HCT116 (cell line): ENCODE data around the gene SHC4. TPM values are rescaled to one million over a fixed set of nuclear protein-coding genes. Genes with fewer than 3 reads are reported as not detected.

Experiments
- ATAC-seq: fragments of 200-7000 bp; cut with Tn5 transposase; 2 replicates; pipeline ENCODE4 v1.9.1; 2020; ENCODE audit warnings: mild to moderate bottlenecking, moderate library complexity
- BruUV-seq: library from RNA; stranded (reverse); fragments of 400-500 nt; replicated peaks from 2 replicates; lab custom pipeline; 2021; lab: Mats Ljungman, UMichigan
- CTCF ChIA-PET: fragments of 300-600 bp; sonication (Branson Sonifier 250); formaldehyde crosslinking; loops from one replicate; lab custom pipeline; 2021; ENCODE audit warnings: antibody characterized with exemption; lab: Charles Lee
- POLR2A ChIA-PET: fragments of 300-600, 350-600 bp; sonication (Branson Sonifier 250); formaldehyde crosslinking; loops from one replicate; lab custom pipeline; 2021; ENCODE audit warnings: antibody characterized with exemption; lab: Charles Lee
- RAD21 ChIA-PET, 2 experiments: fragments of 300-600 bp; sonication (Branson Sonifier 250); formaldehyde crosslinking; loops; one replicate each; lab custom pipeline; 2023; ENCODE audit warnings: low total read pairs in 2 of 2; ENCODE audit not compliant: uncharacterized antibody in 2 of 2, unreplicated experiment in 2 of 2, low non-redundant PET in 1 of 2; lab: Charles Lee
- DNase-seq: peaks from one replicate; pipeline ENCODE4 v3.0.0-alpha.2; 2010; ENCODE audit warnings: low read depth, low spot score
- H2AFZ ChIP-seq: fragments of 200-600 bp; shearing (Covaris generic), sonication (generic); 2 replicates; pipeline ENCODE4 v1.6.1; 2017; ENCODE audit warnings: low read depth, mixed run types, mixed read lengths, antibody characterized with exemption, low read length; ENCODE audit not compliant: poor library complexity, severe bottlenecking
- H3K27ac ChIP-seq: 2 replicates; pipeline ENCODE4 v1.5.1; 2012; ENCODE audit warnings: low read depth, low read length
- H3K27me3 ChIP-seq: fragments of 200-600 bp; sonication (generic); 2 replicates; pipeline ENCODE4 v1.6.1; 2016; ENCODE audit warnings: mixed run types, low read length, mixed read lengths; ENCODE audit not compliant: insufficient read depth
- H3K36me3 ChIP-seq, 2 experiments: fragments of 200-500 bp in 1 of 2; fragments of 200-600 bp in 1 of 2; sonication (Bioruptor generic) in 1 of 2; sonication (generic) in 1 of 2; 2 replicates each; pipeline versions ENCODE4 v1.5.1 to v1.6.1; 2014 to 2016; ENCODE audit warnings: low read length in 2 of 2, inconsistent platforms in 1 of 2, mixed read lengths in 1 of 2, mixed run types in 1 of 2; ENCODE audit not compliant: insufficient read depth in 2 of 2, control insufficient read depth in 1 of 2
- H3K4me1 ChIP-seq, 2 experiments: fragments of 200-600 bp in 1 of 2; sonication (generic) in 1 of 2; 2 replicates each; pipeline versions ENCODE4 v1.5.1 to v1.6.1; 2012 to 2017; ENCODE audit warnings: low read length in 2 of 2, inconsistent platforms in 1 of 2, mild to moderate bottlenecking in 1 of 2, mixed read lengths in 1 of 2, mixed run types in 1 of 2, moderate library complexity in 1 of 2; ENCODE audit not compliant: insufficient read depth in 2 of 2, control insufficient read depth in 1 of 2
- H3K4me2 ChIP-seq: fragments of 200-600 bp; sonication (generic); 2 replicates; pipeline ENCODE4 v1.6.1; 2017; ENCODE audit warnings: mixed run types, low read length, mixed read lengths
- H3K4me3 ChIP-seq, 2 experiments: fragments of 200-600 bp in 1 of 2; sonication (generic) in 1 of 2; replicated peaks in 1 of 2; 2 replicates each; pipeline ENCODE4 v1.5.1; 2011 to 2016; ENCODE audit warnings: low read length in 2 of 2, control low read depth in 1 of 2, low read depth in 1 of 2, mild to moderate bottlenecking in 1 of 2, mixed read lengths in 1 of 2, mixed run types in 1 of 2
- H3K79me2 ChIP-seq: fragments of 200-600 bp; sonication (generic); 2 replicates; pipeline ENCODE4 v1.6.1; 2017; ENCODE audit warnings: mild to moderate bottlenecking, mixed run types, low read length, moderate library complexity, mixed read lengths; ENCODE audit not compliant: insufficient read depth
- H3K9ac ChIP-seq: fragments of 200-600 bp; sonication (generic); 2 replicates; pipeline ENCODE4 v1.6.1; 2016; ENCODE audit warnings: low read length, mixed read lengths
- H3K9me2 ChIP-seq: fragments of 200-600 bp; sonication (generic), shearing (Covaris generic); 2 replicates; pipeline ENCODE4 v1.6.1; 2017; ENCODE audit warnings: mixed run types, mild to moderate bottlenecking, moderate library complexity; ENCODE audit not compliant: insufficient read depth
- H3K9me3 ChIP-seq, 2 experiments: fragments of 200-500 bp in 1 of 2; fragments of 200-600 bp in 1 of 2; sonication (Bioruptor generic) in 1 of 2; sonication (generic) in 1 of 2; 2 replicates each; pipeline ENCODE4 v1.6.1; 2014 to 2017; ENCODE audit warnings: low read length in 2 of 2, mixed read lengths in 2 of 2, inconsistent platforms in 1 of 2, low read depth in 1 of 2, mild to moderate bottlenecking in 1 of 2, mixed run types in 1 of 2, moderate library complexity in 1 of 2; ENCODE audit not compliant: control insufficient read depth in 1 of 2, insufficient read depth in 1 of 2
- H4K20me1 ChIP-seq: fragments of 200-600 bp; sonication (generic), shearing (Covaris generic); 2 replicates; pipeline ENCODE4 v1.6.1; 2017; ENCODE audit warnings: mixed run types, mild to moderate bottlenecking, moderate library complexity; ENCODE audit not compliant: insufficient read depth
- ATF3 ChIP-seq: IDR thresholded peaks from 2 replicates; pipeline ENCODE4 v1.6.1; 2012
- CBX3 ChIP-seq: IDR thresholded peaks from 2 replicates; pipeline ENCODE4 v1.6.1; 2012; ENCODE audit warnings: low read depth
- CTCF ChIP-seq, 3 experiments: fragments of 200-600 bp in 1 of 3; sonication (generic) in 1 of 3; IDR thresholded peaks in 2 of 3; conservative IDR thresholded peaks in 1 of 3; 2 replicates each; pipeline ENCODE4 v1.5.1; 2012 to 2017; ENCODE audit warnings: low read depth in 2 of 3, low read length in 2 of 3, antibody characterized with exemption in 1 of 3, borderline replicate concordance in 1 of 3, control low read depth in 1 of 3, mild to moderate bottlenecking in 1 of 3, mixed read lengths in 1 of 3, mixed run types in 1 of 3, moderate library complexity in 1 of 3; ENCODE audit not compliant: insufficient read depth in 1 of 3
- ELF1 ChIP-seq: IDR thresholded peaks from 2 replicates; pipeline ENCODE4 v1.6.1; 2012; ENCODE audit warnings: low read depth, borderline replicate concordance
- EZH2phosphoT487 ChIP-seq: fragments of 200-600 bp; IDR thresholded peaks from 2 replicates; pipeline ENCODE4 v1.6.1; 2018; ENCODE audit warnings: antibody characterized with exemption, borderline replicate concordance
- FOSL1 ChIP-seq: IDR thresholded peaks from 2 replicates; pipeline ENCODE4 v1.6.1; 2012; ENCODE audit warnings: low read depth
- JUND ChIP-seq: IDR thresholded peaks from 2 replicates; pipeline ENCODE4 v1.6.1; 2012
- MAX ChIP-seq: IDR thresholded peaks from 2 replicates; pipeline ENCODE4 v1.6.1; 2012
- POLR2A ChIP-seq: IDR thresholded peaks from 2 replicates; pipeline ENCODE4 v1.7.0; 2011; ENCODE audit warnings: borderline replicate concordance; ENCODE audit not compliant: insufficient read depth, insufficient read length; ENCODE audit errors: extremely low read depth
- POLR2AphosphoS5 ChIP-seq: IDR thresholded peaks from 2 replicates; pipeline ENCODE4 v1.6.1; 2011; ENCODE audit warnings: mild to moderate bottlenecking, low read depth, low read length, moderate library complexity
- RAD21 ChIP-seq: IDR thresholded peaks from 2 replicates; pipeline ENCODE4 v1.6.1; 2012; ENCODE audit warnings: low read depth, mild to moderate bottlenecking
- SIN3A ChIP-seq: IDR thresholded peaks from 2 replicates; pipeline ENCODE4 v1.6.1; 2012; ENCODE audit warnings: low read depth
- SP1 ChIP-seq: IDR thresholded peaks from 2 replicates; pipeline ENCODE4 v1.6.1; 2012; ENCODE audit warnings: low read depth
- TCF7L2 ChIP-seq: IDR thresholded peaks from 2 replicates; pipeline ENCODE4 v1.7.0; 2011; ENCODE audit warnings: borderline replicate concordance, inconsistent platforms; ENCODE audit not compliant: insufficient read depth, insufficient read length; ENCODE audit errors: extremely low read depth
- YY1 ChIP-seq: IDR thresholded peaks from 2 replicates; pipeline ENCODE4 v1.6.1; 2011; ENCODE audit warnings: low read length, low read depth, moderate library complexity, mild to moderate bottlenecking; ENCODE audit not compliant: insufficient replicate concordance; ENCODE audit errors: extremely low read depth
- ZFX ChIP-seq: fragments of 450-650 bp; IDR thresholded peaks from 2 replicates; pipeline ENCODE4 v1.6.1; 2017
- ZNF274 ChIP-seq: fragments of 200-500 bp; sonication (Bioruptor generic); IDR thresholded peaks from 2 replicates; pipeline ENCODE4 v1.6.1; 2014; ENCODE audit warnings: mild to moderate bottlenecking, low read depth, low read length, inconsistent platforms
- intact Hi-C: fragments of 100-400 bp; cut with micrococcal nuclease; formaldehyde crosslinking; loops from 2 replicates; pipeline ENCODE4 v1.10.0; 2022
- total RNA-seq: library from RNA; stranded (reverse); gene quantifications from one replicate; pipeline ENCODE4 v1.2.1, GENCODE V29; 2021; ENCODE audit not compliant: unreplicated experiment
- TF ChIP-seq, protein P1 (sequence below): IDR thresholded peaks from 2 replicates; pipeline ENCODE4 v1.6.1; 2012; ENCODE audit warnings: low read depth
- TF ChIP-seq, protein P2 (sequence below): IDR thresholded peaks from 2 replicates; pipeline ENCODE4 v1.6.1; 2011; ENCODE audit warnings: mild to moderate bottlenecking, low read length, moderate library complexity; ENCODE audit not compliant: insufficient replicate concordance; ENCODE audit errors: extremely low read depth

The SHC4 gene
- total RNA-seq, 1 experiment from 2014 or later: 0.44 TPM

GRCh38 chr15:48904758-48905157 is 59.0 kb downstream of the SHC4 start:
- Histone ChIP-seq H3K79me2 (no peaks in the 10 kb centered on the region), H4K20me1 (no peaks in the 10 kb centered on the region), H3K9me3 (no peaks in the 10 kb centered on the region), H3K9me2 (no peaks in the 10 kb centered on the region), H3K4me2 (no peak overlapping the region), H3K4me1 (no peaks in the 10 kb centered on the region)
- RAD21 ChIA-PET: no interaction called here
- POLR2A ChIA-PET: no interaction called here
- CTCF ChIA-PET: no interaction called here
- TF ChIP-seq POLR2AphosphoS5: no peak
- no peak for TF ChIP-seq YY1
- TF ChIP-seq MAX: no peak
- no peak for TF ChIP-seq EZH2phosphoT487
- no peak for TF ChIP-seq CTCF (IDR thresholded peaks at IDR 0.05 in 2 of 3, conservative IDR thresholded peaks at IDR 0.05 in 1 of 3; ENCODE audit: borderline replicate concordance in 1 of 3, insufficient read depth in 1 of 3, low read depth in 2 of 3, low read length in 2 of 3)
- TF ChIP-seq RAD21: no peak
- no peak for TF ChIP-seq ZNF274
- TF ChIP-seq ATF3: no peak
- TF ChIP-seq SIN3A: no peak
- TF ChIP-seq SP1: no peak
- no peak for TF ChIP-seq FOSL1
- no peak for TF ChIP-seq CBX3
- TF ChIP-seq JUND: no peak
- no peak for TF ChIP-seq ZFX
- TF ChIP-seq POLR2A: no peak
- TF ChIP-seq, protein P1, sequence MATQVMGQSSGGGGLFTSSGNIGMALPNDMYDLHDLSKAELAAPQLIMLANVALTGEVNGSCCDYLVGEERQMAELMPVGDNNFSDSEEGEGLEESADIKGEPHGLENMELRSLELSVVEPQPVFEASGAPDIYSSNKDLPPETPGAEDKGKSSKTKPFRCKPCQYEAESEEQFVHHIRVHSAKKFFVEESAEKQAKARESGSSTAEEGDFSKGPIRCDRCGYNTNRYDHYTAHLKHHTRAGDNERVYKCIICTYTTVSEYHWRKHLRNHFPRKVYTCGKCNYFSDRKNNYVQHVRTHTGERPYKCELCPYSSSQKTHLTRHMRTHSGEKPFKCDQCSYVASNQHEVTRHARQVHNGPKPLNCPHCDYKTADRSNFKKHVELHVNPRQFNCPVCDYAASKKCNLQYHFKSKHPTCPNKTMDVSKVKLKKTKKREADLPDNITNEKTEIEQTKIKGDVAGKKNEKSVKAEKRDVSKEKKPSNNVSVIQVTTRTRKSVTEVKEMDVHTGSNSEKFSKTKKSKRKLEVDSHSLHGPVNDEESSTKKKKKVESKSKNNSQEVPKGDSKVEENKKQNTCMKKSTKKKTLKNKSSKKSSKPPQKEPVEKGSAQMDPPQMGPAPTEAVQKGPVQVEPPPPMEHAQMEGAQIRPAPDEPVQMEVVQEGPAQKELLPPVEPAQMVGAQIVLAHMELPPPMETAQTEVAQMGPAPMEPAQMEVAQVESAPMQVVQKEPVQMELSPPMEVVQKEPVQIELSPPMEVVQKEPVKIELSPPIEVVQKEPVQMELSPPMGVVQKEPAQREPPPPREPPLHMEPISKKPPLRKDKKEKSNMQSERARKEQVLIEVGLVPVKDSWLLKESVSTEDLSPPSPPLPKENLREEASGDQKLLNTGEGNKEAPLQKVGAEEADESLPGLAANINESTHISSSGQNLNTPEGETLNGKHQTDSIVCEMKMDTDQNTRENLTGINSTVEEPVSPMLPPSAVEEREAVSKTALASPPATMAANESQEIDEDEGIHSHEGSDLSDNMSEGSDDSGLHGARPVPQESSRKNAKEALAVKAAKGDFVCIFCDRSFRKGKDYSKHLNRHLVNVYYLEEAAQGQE: no peak
- TF ChIP-seq, protein P2, sequence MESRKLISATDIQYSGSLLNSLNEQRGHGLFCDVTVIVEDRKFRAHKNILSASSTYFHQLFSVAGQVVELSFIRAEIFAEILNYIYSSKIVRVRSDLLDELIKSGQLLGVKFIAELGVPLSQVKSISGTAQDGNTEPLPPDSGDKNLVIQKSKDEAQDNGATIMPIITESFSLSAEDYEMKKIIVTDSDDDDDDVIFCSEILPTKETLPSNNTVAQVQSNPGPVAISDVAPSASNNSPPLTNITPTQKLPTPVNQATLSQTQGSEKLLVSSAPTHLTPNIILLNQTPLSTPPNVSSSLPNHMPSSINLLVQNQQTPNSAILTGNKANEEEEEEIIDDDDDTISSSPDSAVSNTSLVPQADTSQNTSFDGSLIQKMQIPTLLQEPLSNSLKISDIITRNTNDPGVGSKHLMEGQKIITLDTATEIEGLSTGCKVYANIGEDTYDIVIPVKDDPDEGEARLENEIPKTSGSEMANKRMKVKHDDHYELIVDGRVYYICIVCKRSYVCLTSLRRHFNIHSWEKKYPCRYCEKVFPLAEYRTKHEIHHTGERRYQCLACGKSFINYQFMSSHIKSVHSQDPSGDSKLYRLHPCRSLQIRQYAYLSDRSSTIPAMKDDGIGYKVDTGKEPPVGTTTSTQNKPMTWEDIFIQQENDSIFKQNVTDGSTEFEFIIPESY: no peak
- no peak for TF ChIP-seq TCF7L2
- no peak for TF ChIP-seq ELF1
- TF ChIP-seq, all 23 proteins: peak for 0
- BruUV-seq: no TSS peak
- H3K9ac ChIP-seq: no peak overlapping the region
- no peak overlapping the region for H3K27ac ChIP-seq
- DNase-seq (no peak), ATAC-seq (no peak)
- H3K27me3 ChIP-seq: no peaks in the 10 kb centered on the region
- no peak overlapping the region for H3K4me3 ChIP-seq
- no peaks in the 10 kb centered on the region for H3K36me3 ChIP-seq
- no peak overlapping the region for H2AFZ ChIP-seq
- intact Hi-C loops: no loop called here
